ENCODE results near the gene ZFR2.
A peak's percentile ranks its signal among the peaks of the same experiment; 100 is the strongest.
"Not testable (repeated sequence)": the region's sequence is repeated elsewhere in the genome, so short reads cannot be mapped to it uniquely, and the experiment has no call there.

Gene ZFR2

GRCh38 chr19:3881272-3882040 lies 12.6 kb upstream of the ZFR2 start:
- DNase-seq (ENCODE audit: low read depth), result peak; percentile 59
- no peak for TF ChIP-seq POLR2A (IDR thresholded peaks at IDR 0.05; ENCODE audit: extremely low read depth, insufficient read length)
- TF ChIP-seq MYC (IDR thresholded peaks at IDR 0.05; ENCODE audit: low read depth, low read length), result no peak
- no peak for TF ChIP-seq CTCF (IDR thresholded peaks at IDR 0.05; ENCODE audit: low read depth, low read length)
- H3K4me3 ChIP-seq (ENCODE audit: low read depth, low read length), result no peak overlapping the region

GRCh38 chr19:3880471-3881271 lies 11.8 kb upstream of the ZFR2 start, which contains the start of gene ATCAY:
ATCAY (plus strand) TSS chr19:3880685; CDS start chr19:3885768, 5,083 bp downstream.
- no peak within 1 kb of the TSS for H3K4me3 ChIP-seq (ENCODE audit: low read depth, low read length)
- DNase-seq (ENCODE audit: low read depth), result no peak
- TF ChIP-seq MYC (IDR thresholded peaks at IDR 0.05; ENCODE audit: low read depth, low read length), result no peak

- no peak overlapping the region for H3K4me3 ChIP-seq (ENCODE audit: low read depth, low read length)
- no peak for DNase-seq (ENCODE audit: low read depth)
- TF ChIP-seq CTCF (IDR thresholded peaks at IDR 0.05; ENCODE audit: low read depth, low read length), result peak; percentile 5
- TF ChIP-seq MAX (IDR thresholded peaks at IDR 0.05; ENCODE audit: low read depth, low read length), result no peak
- TF ChIP-seq MYC (IDR thresholded peaks at IDR 0.05; ENCODE audit: low read depth, low read length), result no peak
Measured at GRCh38 chr19:3879656-3880055, 10.8 kb upstream of the ZFR2 start.

- not testable (repeated sequence) for DNase-seq (ENCODE audit: low read depth); H3K4me3 ChIP-seq (ENCODE audit: low read depth, low read length)
Measured at GRCh38 chr19:3874695-3875094, 5.9 kb upstream of the ZFR2 start.

- TF ChIP-seq CTCF (IDR thresholded peaks at IDR 0.05; ENCODE audit: low read depth, low read length) (no peak), POLR2A (IDR thresholded peaks at IDR 0.05; ENCODE audit: extremely low read depth, insufficient read length) (no peak), MAX (IDR thresholded peaks at IDR 0.05; ENCODE audit: low read depth, low read length) (no peak), MYC (IDR thresholded peaks at IDR 0.05; ENCODE audit: low read depth, low read length) (no peak)
- no peak overlapping the region for H3K4me3 ChIP-seq (ENCODE audit: low read depth, low read length)
- no peak for DNase-seq (ENCODE audit: low read depth)
Measured at GRCh38 chr19:3873151-3873550, 4.3 kb upstream of the ZFR2 start.

- no peak for DNase-seq (ENCODE audit: low read depth)
- no peak for TF ChIP-seq MYC (IDR thresholded peaks at IDR 0.05; ENCODE audit: low read depth, low read length)
- no peak for TF ChIP-seq CTCF (IDR thresholded peaks at IDR 0.05; ENCODE audit: low read depth, low read length)
- no peak for TF ChIP-seq POLR2A (IDR thresholded peaks at IDR 0.05; ENCODE audit: extremely low read depth, insufficient read length)
- TF ChIP-seq MAX (IDR thresholded peaks at IDR 0.05; ENCODE audit: low read depth, low read length), result no peak
- no peak overlapping the region for H3K4me3 ChIP-seq (ENCODE audit: low read depth, low read length)
Measured at GRCh38 chr19:3867971-3868769, 668 bp downstream of the ZFR2 start.

Measured in NB4 (cell line).